KOPT-K1 (cell line): ENCODE measurements around the gene ZNF436.

Source experiments
- H3K27ac ChIP-seq: fragments of 200-600 bp; sonication (generic); 2 replicates; pipeline ENCODE4 v1.5.1; 2016; ENCODE audit warnings: antibody characterized with exemption, mild to moderate bottlenecking, low read depth, low read length; ENCODE audit not compliant: poor library complexity, severe bottlenecking
- H3K36me3 ChIP-seq: fragments of 200-600 bp; sonication (generic); 2 replicates; pipeline ENCODE4 v1.5.1; 2017; ENCODE audit warnings: antibody characterized with exemption, mild to moderate bottlenecking, low read length, moderate library complexity; ENCODE audit not compliant: insufficient read depth
- H3K9me3 ChIP-seq: fragments of 200-600 bp; sonication (generic); 2 replicates; pipeline ENCODE4 v1.5.1; 2017; ENCODE audit warnings: antibody characterized with exemption, low read length, mild to moderate bottlenecking; ENCODE audit not compliant: insufficient read depth, poor library complexity, severe bottlenecking

Gene ZNF436

GRCh38 chr1:23397908-23398307 lies 28.3 kb upstream of the ZNF436 start:
- no peaks in the 10 kb centered on the region for H3K36me3 ChIP-seq
- H3K27ac ChIP-seq: no peak overlapping the region
- H3K9me3 ChIP-seq: no peaks in the 10 kb centered on the region

- H3K9me3 ChIP-seq: no peaks in the 10 kb centered on the region
- no peaks in the 10 kb centered on the region for H3K36me3 ChIP-seq
- no peak overlapping the region for H3K27ac ChIP-seq
Measured at GRCh38 chr1:23396380-23396779, 26.7 kb upstream of the ZNF436 start.

- no peaks in the 10 kb centered on the region for H3K9me3 ChIP-seq
- H3K27ac ChIP-seq: no peak overlapping the region
- H3K36me3 ChIP-seq: no peaks in the 10 kb centered on the region
Measured at GRCh38 chr1:23395849-23396248, 26.2 kb upstream of the ZNF436 start.

GRCh38 chr1:23395154-23395724 lies 25.6 kb upstream of the ZNF436 start:
- Histone ChIP-seq H3K9me3 (no peaks in the 10 kb centered on the region), H3K27ac (no peak overlapping the region), H3K36me3 (no peaks in the 10 kb centered on the region)

GRCh38 chr1:23394684-23395083 lies 25.0 kb upstream of the ZNF436 start:
- no peaks in the 10 kb centered on the region for H3K9me3 ChIP-seq
- H3K36me3 ChIP-seq: no peaks in the 10 kb centered on the region
- no peak overlapping the region for H3K27ac ChIP-seq

- Histone ChIP-seq H3K36me3 (no peaks in the 10 kb centered on the region), H3K27ac (no peak overlapping the region), H3K9me3 (no peaks in the 10 kb centered on the region)
Measured at GRCh38 chr1:23394181-23394580, 24.5 kb upstream of the ZNF436 start.

GRCh38 chr1:23393706-23394105 lies 24.1 kb upstream of the ZNF436 start:
- no peaks in the 10 kb centered on the region for H3K9me3 ChIP-seq
- H3K27ac ChIP-seq: no peak overlapping the region
- H3K36me3 ChIP-seq: no peaks in the 10 kb centered on the region

- no peak overlapping the region for H3K27ac ChIP-seq
- H3K36me3 ChIP-seq: no peaks in the 10 kb centered on the region
- H3K9me3 ChIP-seq: no peaks in the 10 kb centered on the region
Measured at GRCh38 chr1:23392125-23392855, 22.7 kb upstream of the ZNF436 start.

- no peak overlapping the region for H3K27ac ChIP-seq
- no peaks in the 10 kb centered on the region for H3K36me3 ChIP-seq
- no peaks in the 10 kb centered on the region for H3K9me3 ChIP-seq
Measured at GRCh38 chr1:23389837-23390321, 20.2 kb upstream of the ZNF436 start.

GRCh38 chr1:23387494-23387893 lies 17.9 kb upstream of the ZNF436 start:
- no peaks in the 10 kb centered on the region for H3K9me3 ChIP-seq
- H3K36me3 ChIP-seq: no peaks in the 10 kb centered on the region
- H3K27ac ChIP-seq: no peak overlapping the region

- H3K27ac ChIP-seq: no peak overlapping the region
Measured at GRCh38 chr1:23385119-23385621, 15.5 kb upstream of the ZNF436 start.

GRCh38 chr1:23384312-23385058 lies 14.8 kb upstream of the ZNF436 start:
- Histone ChIP-seq H3K27ac (no peak overlapping the region), H3K36me3 (no peaks in the 10 kb centered on the region), H3K9me3 (no peaks in the 10 kb centered on the region)

More at GRCh38 chr1:23385119-23385621, 15.5 kb upstream of the ZNF436 start:
- Histone ChIP-seq H3K36me3 (no peaks in the 10 kb centered on the region), H3K9me3 (no peaks in the 10 kb centered on the region)

GRCh38 chr1:23383577-23384311 lies 14.1 kb upstream of the ZNF436 start:
- Histone ChIP-seq H3K36me3 (no peaks in the 10 kb centered on the region), H3K27ac (no peak overlapping the region), H3K9me3 (no peaks in the 10 kb centered on the region)

- Histone ChIP-seq H3K36me3 (no peaks in the 10 kb centered on the region), H3K27ac (no peak overlapping the region), H3K9me3 (no peaks in the 10 kb centered on the region)
Measured at GRCh38 chr1:23381233-23381885, 11.7 kb upstream of the ZNF436 start.
